HEK293T (cell line): Measurements from ENCODE around the gene SFTA2.
A peak's percentile ranks its signal among the peaks of the same experiment; 100 is the strongest.
"Not testable (repeated sequence)": the region's sequence is repeated elsewhere in the genome, so short reads cannot be mapped to it uniquely, and the experiment has no call there.

Source experiments
- CTCF ChIA-PET: fragments of 350-600 bp; formaldehyde crosslinking; extraction: SDS; loops from one replicate; lab custom pipeline; 2021; ENCODE audit warnings: antibody characterized with exemption, inconsistent platforms; lab: Yijun Ruan, JAX
- POLR2A ChIA-PET: fragments of 350-600 bp; formaldehyde crosslinking; extraction: SDS; loops from one replicate; lab custom pipeline; 2020; ENCODE audit warnings: antibody characterized with exemption, inconsistent platforms; lab: Yijun Ruan, JAX
- DNase-seq: peaks from one replicate; pipeline ENCODE4 v3.0.0; 2012; ENCODE audit warnings: mixed read lengths; ENCODE audit errors: extremely low spot score
- ARNT ChIP-seq: fragments of 450-650 bp; IDR thresholded peaks from 2 replicates; pipeline ENCODE4 v1.6.1; 2017; ENCODE audit warnings: mild to moderate bottlenecking
- BHLHE40 ChIP-seq: fragments of 450-650 bp; IDR thresholded peaks from 2 replicates; pipeline ENCODE4 v1.6.1; 2016; ENCODE audit warnings: mild to moderate bottlenecking, moderate library complexity, borderline replicate concordance
- CTBP1 ChIP-seq: fragments of 450-650 bp; IDR thresholded peaks from 2 replicates; pipeline ENCODE4 v1.6.1; 2016; ENCODE audit warnings: borderline replicate concordance
- ELF4 ChIP-seq: fragments of 450-650 bp; IDR thresholded peaks from 2 replicates; pipeline ENCODE4 v1.6.1; 2017; ENCODE audit warnings: antibody characterized with exemption
- FOXA1 ChIP-seq: fragments of 450-650 bp; IDR thresholded peaks from 2 replicates; pipeline ENCODE4 v1.6.1; 2016; ENCODE audit warnings: mild to moderate bottlenecking
- FOXK2 ChIP-seq: fragments of 450-650 bp; IDR thresholded peaks from 2 replicates; pipeline ENCODE4 v1.6.1; 2016; ENCODE audit warnings: mild to moderate bottlenecking
- FOXM1 ChIP-seq: fragments of 450-650 bp; IDR thresholded peaks from 2 replicates; pipeline ENCODE4 v1.6.1; 2017; ENCODE audit warnings: mild to moderate bottlenecking, borderline replicate concordance
- HDGF ChIP-seq: fragments of 450-650 bp; IDR thresholded peaks from 2 replicates; pipeline ENCODE4 v1.6.1; 2017; ENCODE audit warnings: antibody characterized with exemption, borderline replicate concordance
- L3MBTL2 ChIP-seq: fragments of 450-650 bp; conservative IDR thresholded peaks from 2 replicates; pipeline ENCODE4 v1.6.1; 2016; ENCODE audit warnings: mild to moderate bottlenecking
- LEF1 ChIP-seq: fragments of 450-650 bp; IDR thresholded peaks from 2 replicates; pipeline ENCODE4 v1.6.1; 2017; ENCODE audit warnings: mild to moderate bottlenecking, borderline replicate concordance
- NFRKB ChIP-seq: fragments of 450-650 bp; IDR thresholded peaks from 2 replicates; pipeline ENCODE4 v1.6.1; 2016; ENCODE audit warnings: mild to moderate bottlenecking, moderate library complexity
- SP1 ChIP-seq: fragments of 450-650 bp; IDR thresholded peaks from 2 replicates; pipeline ENCODE4 v1.6.1; 2017
- SUZ12 ChIP-seq: fragments of 450-650 bp; IDR thresholded peaks from 2 replicates; pipeline ENCODE4 v1.6.1; 2016; ENCODE audit warnings: mild to moderate bottlenecking
- TARDBP ChIP-seq: fragments of 450-650 bp; IDR thresholded peaks from 2 replicates; pipeline ENCODE4 v1.6.1; 2016
- ZNF384 ChIP-seq: fragments of 450-650 bp; IDR thresholded peaks from 2 replicates; pipeline ENCODE4 v1.6.1; 2016
- TF ChIP-seq, protein P1 (sequence below): fragments of 450-650 bp; IDR thresholded peaks from 2 replicates; pipeline ENCODE4 v1.6.1; 2016

The SFTA2 gene

DNA sequence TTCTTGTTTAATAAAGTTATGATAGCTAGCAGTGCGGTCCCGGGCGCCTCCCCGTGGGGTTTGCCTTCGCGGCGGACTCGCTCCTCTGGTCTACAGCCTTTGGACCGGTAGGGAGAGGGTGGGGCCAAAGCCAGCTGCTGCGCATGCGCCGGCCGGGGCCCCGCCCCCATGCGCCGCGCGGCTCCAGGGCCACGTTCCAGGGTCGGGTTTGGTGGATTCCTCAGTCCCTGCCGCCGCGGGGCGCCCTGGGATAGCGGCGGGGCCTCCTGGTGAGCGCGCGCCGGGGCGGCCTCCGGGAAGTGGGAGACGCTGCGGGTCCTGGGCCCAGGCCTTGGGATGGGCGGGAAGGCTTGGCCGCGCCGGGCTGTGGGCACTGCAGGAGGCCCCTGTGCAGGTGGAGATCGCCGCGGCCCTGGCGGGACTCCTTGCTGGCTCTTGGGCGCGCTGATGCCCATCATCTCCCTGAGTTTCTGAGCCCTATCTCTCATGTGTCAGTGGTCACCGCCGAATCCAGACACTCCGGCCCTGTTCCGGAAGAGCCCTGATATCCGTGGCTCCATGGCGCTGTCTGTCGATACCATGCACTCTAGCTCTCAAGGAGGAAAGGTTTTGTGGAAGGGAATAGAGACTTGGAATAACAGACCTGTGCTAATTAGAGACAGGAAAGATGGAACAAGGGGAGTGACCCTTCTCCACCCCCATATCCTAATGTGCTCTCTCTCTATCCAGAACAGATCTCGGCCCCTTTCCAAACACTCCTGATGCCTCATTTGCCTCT, 17.7 kb downstream of the SFTA2 start, which contains the start of gene VARS2:
VARS2 (plus strand) TSS at position 163 of the 778 bp plus-strand sequence; CDS start at position 762, 599 bp downstream.
- CTCF ChIA-PET, result interaction anchor here (0.8 to 4.0 kb wide), 10 partner anchors 18 to 175 kb away, joined by 3 to 37 read pairs (median 4); no protein-coding TSS in a partner anchor
- POLR2A ChIA-PET, result interaction anchor here (0.6 to 1.8 kb wide), 20 partner anchors 9 to 688 kb away, joined by 3 to 10 read pairs (median 4); partner anchors contain the start of genes DDR1 and MDC1
- peak; percentile 95 for DNase-seq
- TF ChIP-seq ELF4 (no peak), L3MBTL2 (peak; percentile 41; the same call in 1 of the 2 replicates)
- TF ChIP-seq, protein P1, sequence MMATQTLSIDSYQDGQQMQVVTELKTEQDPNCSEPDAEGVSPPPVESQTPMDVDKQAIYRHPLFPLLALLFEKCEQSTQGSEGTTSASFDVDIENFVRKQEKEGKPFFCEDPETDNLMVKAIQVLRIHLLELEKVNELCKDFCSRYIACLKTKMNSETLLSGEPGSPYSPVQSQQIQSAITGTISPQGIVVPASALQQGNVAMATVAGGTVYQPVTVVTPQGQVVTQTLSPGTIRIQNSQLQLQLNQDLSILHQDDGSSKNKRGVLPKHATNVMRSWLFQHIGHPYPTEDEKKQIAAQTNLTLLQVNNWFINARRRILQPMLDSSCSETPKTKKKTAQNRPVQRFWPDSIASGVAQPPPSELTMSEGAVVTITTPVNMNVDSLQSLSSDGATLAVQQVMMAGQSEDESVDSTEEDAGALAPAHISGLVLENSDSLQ, result no peak

DNA sequence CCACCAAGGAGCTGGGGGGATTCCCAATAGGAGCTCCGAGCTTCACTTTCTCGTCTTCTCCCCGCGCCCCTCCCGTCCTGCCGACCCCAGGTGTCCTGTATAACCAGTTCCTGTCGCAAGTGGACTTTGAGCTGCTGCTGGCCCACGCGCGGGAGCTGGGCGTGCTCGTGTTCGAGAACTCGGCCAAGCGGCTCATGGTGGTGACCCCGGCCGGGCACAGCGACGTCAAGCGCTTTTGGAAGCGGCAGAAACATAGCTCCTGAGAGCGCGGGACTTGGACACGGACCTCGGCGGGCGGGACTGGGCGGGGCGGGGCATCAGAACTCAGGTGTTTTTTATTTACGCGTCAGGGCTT, 18.3 kb downstream of the SFTA2 start:
- no peak for DNase-seq
- TF ChIP-seq NFRKB, result no peak
- no peak for TF ChIP-seq FOXA1
- TF ChIP-seq FOXK2, result no peak
- no peak for TF ChIP-seq LEF1
- TF ChIP-seq ELF4, result no peak
- TF ChIP-seq FOXM1, result no peak
- TF ChIP-seq L3MBTL2, result no peak
- TF ChIP-seq, protein P1, result no peak
- no peak for TF ChIP-seq CTBP1
- TF ChIP-seq TARDBP, result no peak
- TF ChIP-seq SP1, result no peak
- no peak for TF ChIP-seq ZNF384
- no peak for TF ChIP-seq ARNT
- CTCF ChIA-PET, result interaction anchor here (0.8 to 4.0 kb wide), 9 partner anchors 17 to 176 kb away, joined by 3 to 37 read pairs (median 5); no protein-coding TSS in a partner anchor
- POLR2A ChIA-PET, result interaction anchor here (0.6 to 1.8 kb wide), 18 partner anchors 9 to 689 kb away, joined by 3 to 10 read pairs (median 4); partner anchors contain the start of genes DDR1 and MDC1

DNA sequence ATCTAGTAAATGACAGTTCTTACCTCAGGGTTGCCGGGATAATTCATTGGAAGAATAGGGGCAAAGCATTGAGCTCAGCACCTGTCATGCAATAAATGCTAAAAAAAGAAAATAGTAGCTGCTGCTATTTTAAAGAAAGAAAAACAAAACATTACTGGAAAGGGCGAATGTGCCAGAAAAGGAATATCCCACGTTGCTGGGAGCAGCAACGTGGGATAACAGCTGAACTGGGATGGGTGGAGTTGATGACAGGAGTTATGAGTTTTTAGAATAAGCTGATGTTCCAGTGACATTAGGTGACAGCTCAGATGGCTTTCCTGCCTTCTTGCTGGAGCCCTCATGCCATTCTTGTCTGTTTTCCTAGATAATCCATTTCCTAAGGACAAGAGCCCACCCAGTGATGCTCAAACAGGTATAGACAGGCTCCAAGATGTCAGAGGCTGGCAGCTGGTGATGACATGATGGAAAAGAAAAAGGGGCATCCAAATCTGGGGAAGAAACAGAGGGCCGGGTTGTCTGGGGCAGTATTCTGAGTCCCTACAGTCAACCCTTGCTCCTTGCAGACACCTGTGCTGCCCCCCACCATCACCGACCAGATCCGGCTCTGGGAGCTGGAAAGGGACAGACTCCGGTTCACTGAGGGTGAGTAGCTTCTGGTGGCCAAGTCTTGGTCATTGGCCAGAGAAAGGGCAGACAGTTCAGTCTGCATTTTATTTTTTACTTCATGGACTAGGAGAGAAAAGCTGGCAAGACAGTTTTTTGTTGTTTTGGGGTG, 19.0 kb downstream of the SFTA2 start:
- CTCF ChIA-PET, result interaction anchor here (0.8 to 4.0 kb wide), 6 partner anchors 16 to 177 kb away, joined by 3 to 23 read pairs (median 4); no protein-coding TSS in a partner anchor
- TF ChIP-seq, protein P1, result no peak
- no peak for TF ChIP-seq SUZ12
- no peak for TF ChIP-seq FOXA1
- no peak for TF ChIP-seq FOXM1
- TF ChIP-seq BHLHE40, result no peak
- TF ChIP-seq HDGF, result no peak
- TF ChIP-seq NFRKB, result no peak
- POLR2A ChIA-PET, result interaction anchor here (1.2 to 1.7 kb wide), 10 partner anchors 9 to 689 kb away, joined by 3 to 10 read pairs (median 4); partner anchors contain the start of gene DDR1
- DNase-seq, result no peak

DNA sequence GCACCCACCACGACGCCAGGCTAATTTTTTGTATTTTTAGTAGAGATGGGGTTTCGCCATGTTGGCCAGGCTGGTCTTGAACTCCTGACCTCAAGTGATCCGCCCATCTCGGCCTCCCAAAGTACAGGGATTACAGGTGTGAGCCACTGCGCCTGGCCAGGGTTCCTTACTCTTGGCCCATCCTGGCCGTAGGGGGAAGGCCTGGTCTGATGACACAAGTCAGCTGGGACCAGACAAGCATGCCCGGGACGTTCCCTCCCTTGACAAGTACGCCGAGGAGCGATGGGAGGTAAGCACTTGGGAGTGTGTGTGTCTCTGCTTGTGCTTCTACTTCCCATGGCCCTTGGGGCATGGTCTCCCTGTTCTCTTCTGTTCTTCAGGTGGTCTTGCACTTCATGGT, 21.5 kb downstream of the SFTA2 start:
- DNase-seq, POLR2A ChIA-PET, CTCF ChIA-PET: not testable (repeated sequence)

DNA sequence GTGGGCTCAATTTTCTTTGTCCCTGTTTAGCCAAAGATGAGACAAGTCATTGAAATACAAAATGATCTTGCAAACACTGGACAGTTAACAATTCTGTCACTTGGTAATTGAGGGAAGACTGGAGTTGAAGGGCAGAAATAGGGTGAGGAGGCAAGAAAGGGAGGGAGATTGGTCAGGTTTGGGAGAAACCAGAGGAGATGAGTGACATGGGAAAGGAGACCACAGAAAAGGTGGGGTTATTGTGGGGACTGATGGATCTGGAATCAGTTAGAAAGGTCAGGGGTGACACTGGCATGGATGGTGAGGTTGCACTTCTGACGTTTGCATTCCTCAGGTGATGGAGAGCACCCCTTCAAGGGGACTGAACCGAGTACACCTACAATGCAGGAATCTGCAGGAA, 23.3 kb downstream of the SFTA2 start:
- POLR2A ChIA-PET, result no interaction called here
- TF ChIP-seq, protein P1, result no peak
- CTCF ChIA-PET, result no interaction called here
- DNase-seq, result no peak
